GM19193 (cell line): ENCODE data around the gene RALGPS1.

ENCODE experiments used
- POLR2A ChIP-seq: IDR thresholded peaks from 4 replicates; pipeline ENCODE4 v1.6.1; 2011; ENCODE audit not compliant: insufficient read depth, insufficient read length; ENCODE audit errors: extremely low read depth

Gene RALGPS1

GRCh38 chr9:127159325-127159801 is 244.8 kb downstream of the RALGPS1 start:
- no peak for TF ChIP-seq POLR2A

- TF ChIP-seq POLR2A, result no peak
Observed at GRCh38 chr9:127159949-127160610, 245.5 kb downstream of the RALGPS1 start.

GRCh38 chr9:127161081-127161624 is 246.6 kb downstream of the RALGPS1 start:
- no peak for TF ChIP-seq POLR2A

GRCh38 chr9:127162046-127162863 is 247.7 kb downstream of the RALGPS1 start:
- TF ChIP-seq POLR2A, result no peak

GRCh38 chr9:127162864-127163365 is 248.3 kb downstream of the RALGPS1 start:
- no peak for TF ChIP-seq POLR2A

- no peak for TF ChIP-seq POLR2A
Observed at GRCh38 chr9:127163409-127163808, 248.8 kb downstream of the RALGPS1 start.

- TF ChIP-seq POLR2A, result no peak
Observed at GRCh38 chr9:127165116-127165515, 250.5 kb downstream of the RALGPS1 start.

GRCh38 chr9:127166111-127166510 is 251.5 kb downstream of the RALGPS1 start:
- TF ChIP-seq POLR2A, result no peak

- peak; percentile 42 for TF ChIP-seq POLR2A
Observed at GRCh38 chr9:127166651-127167524, 252.3 kb downstream of the RALGPS1 start.

GRCh38 chr9:127167560-127168326 is 253.2 kb downstream of the RALGPS1 start:
- no peak for TF ChIP-seq POLR2A

- TF ChIP-seq POLR2A, result no peak
Observed at GRCh38 chr9:127168756-127169574, 254.4 kb downstream of the RALGPS1 start.

GRCh38 chr9:127169575-127169883 is 254.9 kb downstream of the RALGPS1 start:
- TF ChIP-seq POLR2A, result no peak

GRCh38 chr9:127170103-127170502 is 255.5 kb downstream of the RALGPS1 start:
- no peak for TF ChIP-seq POLR2A

- TF ChIP-seq POLR2A, result no peak
Observed at GRCh38 chr9:127170652-127171051, 256.1 kb downstream of the RALGPS1 start.
